ENCODE data around the gene AIG1. TPM values are rescaled to one million over a fixed set of nuclear protein-coding genes. Genes with fewer than 3 reads are reported as not detected.

AIG1 gene
- total and polyA plus RNA-seq, 7 experiments from 2014 or later = 6.8 to 21.8 (median 10.5) TPM

DNA sequence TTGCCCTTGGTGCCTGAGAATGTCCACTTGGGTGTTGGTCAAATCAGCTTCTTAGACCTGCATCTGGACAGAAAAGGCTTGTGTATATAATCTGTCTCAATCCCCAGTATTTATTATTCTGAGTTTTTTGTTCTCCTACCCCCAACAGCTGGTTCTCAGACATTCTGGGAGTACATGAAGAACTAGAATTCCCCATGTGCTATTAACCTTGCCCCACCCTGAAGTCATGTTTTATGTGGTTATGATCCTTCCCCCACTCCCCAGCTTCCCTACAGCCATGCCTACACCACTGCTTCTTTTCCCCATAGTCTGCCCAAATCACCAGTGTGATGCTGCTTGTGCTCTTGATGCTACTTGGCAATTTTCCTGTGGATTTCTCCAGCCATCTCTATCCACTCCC, 232.8 kb downstream of the AIG1 start:
- Histone ChIP-seq H3K9me3 (ENCODE audit: control insufficient read depth in 2 of 3, low read length in 3 of 3) (no peaks in the 10 kb centered on the region), H3K27me3 (ENCODE audit: control insufficient read depth in 2 of 2, insufficient read depth in 2 of 2, low read length in 2 of 2) (no peaks in the 10 kb centered on the region), H3K36me3 (ENCODE audit: control insufficient read depth in 2 of 3, insufficient read depth in 3 of 3, low read length in 3 of 3) (no peaks in the 10 kb centered on the region), H3K27ac (ENCODE audit: low read depth, low read length) (no peak overlapping the region), H3K4me1 (ENCODE audit: control insufficient read depth in 2 of 2, insufficient read depth in 2 of 2, low read length in 2 of 2) (no peaks in the 10 kb centered on the region), H3K4me3 (ENCODE audit: low read length) (no peak overlapping the region)
- ChIA-PET POLR2A (no interaction called here), CTCF (no interaction called here)
- H3K4me1 Mint-ChIP-seq = no peaks in the 10 kb centered on the region
- no peak for DNase-seq
- intact Hi-C loops (cut with micrococcal nuclease) = no loop called here
- no peaks in the 10 kb centered on the region for H3K27me3 Mint-ChIP-seq
- no peak overlapping the region for H3K27ac Mint-ChIP-seq
- ATAC-seq = no peak
- peaks cover 0 to 3% (median 0%) of the 10 kb centered on the region in 11 donors for H3K9me3 Mint-ChIP-seq
- peaks cover 0 to 6% (median 3%) of the 10 kb centered on the region in 5 donors for H3K36me3 Mint-ChIP-seq
- no peak overlapping the region for H3K4me3 Mint-ChIP-seq

DNA sequence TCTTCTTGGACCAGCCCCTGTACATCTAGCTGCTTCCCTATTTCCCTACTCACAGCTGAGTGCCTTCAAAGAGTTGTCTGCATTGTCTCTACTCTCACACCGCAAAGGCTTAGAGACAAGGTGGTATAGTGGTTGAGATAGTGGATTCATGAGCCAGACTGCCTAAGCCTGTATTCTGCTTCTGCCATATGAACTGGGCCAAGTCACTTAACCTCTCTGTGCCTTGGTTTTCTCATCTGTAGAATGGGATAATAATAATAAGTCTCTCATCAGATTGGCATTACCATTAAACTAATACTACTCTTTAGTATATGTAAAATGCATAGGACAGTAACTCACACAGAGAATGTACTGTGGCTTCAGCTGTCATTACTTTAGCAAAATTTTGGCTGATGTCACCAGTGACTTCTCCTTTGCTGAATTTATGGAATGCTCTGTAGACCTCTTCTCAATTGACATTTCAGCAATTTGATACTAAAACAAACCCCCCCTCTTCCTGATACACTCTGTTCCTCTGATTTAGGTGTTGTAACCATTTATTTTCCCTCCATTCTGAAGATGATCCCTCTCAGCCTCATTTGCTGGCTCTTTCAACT, 233.7 kb downstream of the AIG1 start:
- Mint-ChIP-seq H3K4me1 (no peaks in the 10 kb centered on the region), H3K27ac (no peak overlapping the region), H3K36me3 (peaks cover 0 to 6% (median 3%) of the 10 kb centered on the region in 5 donors), H3K27me3 (no peaks in the 10 kb centered on the region), H3K4me3 (no peak overlapping the region), H3K9me3 (peaks cover 0 to 3% (median 0%) of the 10 kb centered on the region in 11 donors)
- H3K4me1 ChIP-seq (ENCODE audit: control insufficient read depth in 2 of 2, insufficient read depth in 2 of 2, low read length in 2 of 2) = no peaks in the 10 kb centered on the region
- no peak overlapping the region for H3K27ac ChIP-seq (ENCODE audit: low read depth, low read length)
- no peaks in the 10 kb centered on the region for H3K36me3 ChIP-seq (ENCODE audit: control insufficient read depth in 2 of 3, insufficient read depth in 3 of 3, low read length in 3 of 3)
- CTCF ChIA-PET = no interaction called here
- no peak for ATAC-seq
- H3K9me3 ChIP-seq (ENCODE audit: control insufficient read depth in 2 of 3, low read length in 3 of 3) = no peaks in the 10 kb centered on the region
- no peak overlapping the region for H3K4me3 ChIP-seq (ENCODE audit: low read length)
- no peak for DNase-seq
- no peaks in the 10 kb centered on the region for H3K27me3 ChIP-seq (ENCODE audit: control insufficient read depth in 2 of 2, insufficient read depth in 2 of 2, low read length in 2 of 2)
- POLR2A ChIA-PET = no interaction called here
- intact Hi-C loops (cut with micrococcal nuclease) = no loop called here

GRCh38 chr6:143295932-143296331, 235.2 kb downstream of the AIG1 start:
- Mint-ChIP-seq H3K27ac (no peak overlapping the region), H3K27me3 (no peaks in the 10 kb centered on the region), H3K36me3 (peaks cover 0 to 6% (median 3%) of the 10 kb centered on the region in 5 donors), H3K4me1 (no peaks in the 10 kb centered on the region), H3K4me3 (no peak overlapping the region), H3K9me3 (peaks cover 0 to 3% (median 0%) of the 10 kb centered on the region in 11 donors)
- H3K27ac ChIP-seq (ENCODE audit: low read depth, low read length) = no peak overlapping the region
- CTCF ChIA-PET = no interaction called here
- H3K27me3 ChIP-seq (ENCODE audit: control insufficient read depth in 2 of 2, insufficient read depth in 2 of 2, low read length in 2 of 2) = no peaks in the 10 kb centered on the region
- DNase-seq = no peak
- H3K36me3 ChIP-seq (ENCODE audit: control insufficient read depth in 2 of 3, insufficient read depth in 3 of 3, low read length in 3 of 3) = no peaks in the 10 kb centered on the region
- ATAC-seq = no peak
- POLR2A ChIA-PET = interaction anchor here (0.6 kb wide), 1 partner anchor 489 kb away, joined by 3 read pairs; no protein-coding TSS in a partner anchor
- H3K4me1 ChIP-seq (ENCODE audit: control insufficient read depth in 2 of 2, insufficient read depth in 2 of 2, low read length in 2 of 2) = no peaks in the 10 kb centered on the region
- no peak overlapping the region for H3K4me3 ChIP-seq (ENCODE audit: low read length)
- H3K9me3 ChIP-seq (ENCODE audit: control insufficient read depth in 2 of 3, low read length in 3 of 3) = no peaks in the 10 kb centered on the region
- intact Hi-C loops (cut with micrococcal nuclease) = no loop called here

DNA sequence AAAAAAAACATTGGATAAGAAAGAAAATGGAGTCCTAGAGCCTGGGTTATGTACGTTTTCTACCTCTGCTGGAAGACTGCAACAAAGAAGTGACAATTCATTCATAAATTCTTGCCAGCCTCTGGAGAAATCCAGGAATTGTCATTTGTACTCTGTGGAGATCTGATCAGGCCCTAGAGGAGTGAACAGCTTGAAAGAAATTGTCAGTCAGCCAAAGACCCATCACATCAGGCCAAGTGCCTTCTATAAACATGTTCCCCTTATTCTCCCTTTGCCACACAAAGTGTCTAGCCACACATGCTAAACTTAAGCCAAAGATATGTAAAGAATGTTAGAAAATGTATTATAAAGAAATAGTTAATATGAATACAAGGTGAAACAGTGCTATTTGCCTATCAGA, 237.4 kb downstream of the AIG1 start:
- Mint-ChIP-seq H3K4me1 (no peaks in the 10 kb centered on the region), H3K27ac (no peak overlapping the region), H3K9me3 (peaks cover 0 to 6% (median 0%) of the 10 kb centered on the region in 11 donors), H3K27me3 (no peaks in the 10 kb centered on the region), H3K4me3 (no peak overlapping the region), H3K36me3 (peaks cover 3 to 15% (median 5%) of the 10 kb centered on the region in 5 donors)
- Histone ChIP-seq H3K27ac (ENCODE audit: low read depth, low read length) (no peak overlapping the region), H3K4me1 (ENCODE audit: control insufficient read depth in 2 of 2, insufficient read depth in 2 of 2, low read length in 2 of 2) (no peaks in the 10 kb centered on the region), H3K27me3 (ENCODE audit: control insufficient read depth in 2 of 2, insufficient read depth in 2 of 2, low read length in 2 of 2) (no peaks in the 10 kb centered on the region), H3K36me3 (ENCODE audit: control insufficient read depth in 2 of 3, insufficient read depth in 3 of 3, low read length in 3 of 3) (no peaks in the 10 kb centered on the region), H3K9me3 (ENCODE audit: control insufficient read depth in 2 of 3, low read length in 3 of 3) (no peaks in the 10 kb centered on the region), H3K4me3 (ENCODE audit: low read length) (no peak overlapping the region)
- POLR2A ChIA-PET = no interaction called here
- intact Hi-C loops (cut with micrococcal nuclease) = no loop called here
- no peak for ATAC-seq
- DNase-seq = no peak
- CTCF ChIA-PET = no interaction called here

GRCh38 chr6:143299253-143300166, 238.8 kb downstream of the AIG1 start:
- POLR2A ChIA-PET = no interaction called here
- peaks cover 0 to 6% (median 0%) of the 10 kb centered on the region in 11 donors for H3K9me3 Mint-ChIP-seq
- ATAC-seq = no peak

DNA sequence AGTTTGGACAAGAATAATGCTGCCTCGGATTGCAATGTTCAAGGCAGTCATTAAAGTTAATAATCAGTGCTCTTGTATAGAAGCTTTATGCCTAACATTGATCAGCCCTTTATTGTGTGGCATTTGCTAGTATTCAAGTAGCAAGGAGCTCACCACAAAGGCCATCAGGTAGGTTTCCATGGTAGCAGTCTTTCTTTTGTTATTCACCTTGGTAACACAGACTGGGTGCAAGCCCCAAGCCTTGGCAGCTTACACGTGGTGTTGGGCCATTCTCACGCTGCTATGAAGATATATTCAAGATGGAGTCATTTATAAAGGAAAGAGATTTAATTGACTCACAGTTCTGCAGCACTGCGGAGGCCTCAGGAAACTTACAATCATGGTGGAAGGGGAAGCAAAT, 240.5 kb downstream of the AIG1 start:
- Mint-ChIP-seq H3K9me3 (peaks cover 0 to 8% (median 5%) of the 10 kb centered on the region in 11 donors), H3K4me1 (no peaks in the 10 kb centered on the region), H3K4me3 (no peak overlapping the region), H3K27me3 (no peaks in the 10 kb centered on the region), H3K36me3 (peaks cover 3 to 15% (median 8%) of the 10 kb centered on the region in 5 donors), H3K27ac (peak overlapping the region in 1 of 9 donors; percentile 53)
- ChIA-PET POLR2A (no interaction called here), CTCF (interaction anchor here (0.6 kb wide), 1 partner anchor 467 kb away, joined by 3 read pairs; no protein-coding TSS in a partner anchor)
- DNase-seq (no peak), ATAC-seq (no peak)
- Histone ChIP-seq H3K4me1 (ENCODE audit: control insufficient read depth in 2 of 2, insufficient read depth in 2 of 2, low read length in 2 of 2) (no peaks in the 10 kb centered on the region), H3K9me3 (ENCODE audit: control insufficient read depth in 2 of 3, low read length in 3 of 3) (no peaks in the 10 kb centered on the region), H3K36me3 (ENCODE audit: control insufficient read depth in 2 of 3, insufficient read depth in 3 of 3, low read length in 3 of 3) (no peaks in the 10 kb centered on the region), H3K4me3 (ENCODE audit: low read length) (no peak overlapping the region), H3K27ac (ENCODE audit: low read depth, low read length) (no peak overlapping the region), H3K27me3 (ENCODE audit: control insufficient read depth in 2 of 2, insufficient read depth in 2 of 2, low read length in 2 of 2) (no peaks in the 10 kb centered on the region)
- intact Hi-C loops (cut with micrococcal nuclease) = no loop called here

More at GRCh38 chr6:143299253-143300166, 238.8 kb downstream of the AIG1 start:
- H3K27me3 Mint-ChIP-seq = no peaks in the 10 kb centered on the region
- no peak for DNase-seq
- Histone ChIP-seq H3K4me3 (ENCODE audit: low read length) (no peak overlapping the region), H3K27ac (ENCODE audit: low read depth, low read length) (no peak overlapping the region), H3K36me3 (ENCODE audit: control insufficient read depth in 2 of 3, insufficient read depth in 3 of 3, low read length in 3 of 3) (no peaks in the 10 kb centered on the region), H3K27me3 (ENCODE audit: control insufficient read depth in 2 of 2, insufficient read depth in 2 of 2, low read length in 2 of 2) (no peaks in the 10 kb centered on the region), H3K4me1 (ENCODE audit: control insufficient read depth in 2 of 2, insufficient read depth in 2 of 2, low read length in 2 of 2) (no peaks in the 10 kb centered on the region), H3K9me3 (ENCODE audit: control insufficient read depth in 2 of 3, low read length in 3 of 3) (no peaks in the 10 kb centered on the region)
- no peaks in the 10 kb centered on the region for H3K4me1 Mint-ChIP-seq
- H3K36me3 Mint-ChIP-seq = peaks cover 3 to 15% (median 5%) of the 10 kb centered on the region in 5 donors
- no peak overlapping the region for H3K4me3 Mint-ChIP-seq
- intact Hi-C loops (cut with micrococcal nuclease) = no loop called here
- CTCF ChIA-PET = no interaction called here
- no peak overlapping the region for H3K27ac Mint-ChIP-seq

Measured in naive thymus-derived CD4-positive, alpha-beta T cell (primary cell).